Lung (tissue), 12 donors: ENCODE data around the gene TDRD1. TPM values are rescaled to one million over a fixed set of nuclear protein-coding genes. Genes with fewer than 3 reads are reported as not detected.

Source experiments
- ATAC-seq: fragments of 200-7000 bp; cut with Tn5 transposase; one replicate; pipeline ENCODE4 v1.9.1; 2020; ENCODE audit warnings: moderate number of reproducible peaks; ENCODE audit not compliant: insufficient read depth, low FRiP score
- DNase-seq, 3 donors: peaks; one replicate each; pipeline ENCODE4 v3.0.0-alpha.2; 2013 to 2017
- H3K27ac ChIP-seq, 2 donors: one replicate each; pipeline ENCODE4 v1.5.1; 2013; ENCODE audit warnings: mild to moderate bottlenecking in 2 of 2, moderate library complexity in 2 of 2, control low read depth in 1 of 2, inconsistent platforms in 1 of 2, low read depth in 1 of 2, low read length in 1 of 2
- H3K27me3 ChIP-seq, 3 donors: one replicate each; pipeline ENCODE4 v1.5.1; 2013; ENCODE audit warnings: low read length in 2 of 3; ENCODE audit not compliant: control insufficient read depth in 3 of 3, insufficient read depth in 3 of 3
- H3K36me3 ChIP-seq, 4 donors: one replicate each; pipeline ENCODE4 v1.5.1; 2013; ENCODE audit warnings: low read length in 4 of 4, mild to moderate bottlenecking in 1 of 4, moderate library complexity in 1 of 4; ENCODE audit not compliant: control insufficient read depth in 4 of 4, insufficient read depth in 4 of 4
- H3K4me1 ChIP-seq, 5 donors: one replicate each; pipeline ENCODE4 v1.5.1; 2013; ENCODE audit warnings: low read length in 5 of 5, mild to moderate bottlenecking in 2 of 5, moderate library complexity in 1 of 5; ENCODE audit not compliant: control insufficient read depth in 5 of 5, insufficient read depth in 5 of 5
- H3K4me3 ChIP-seq: one replicate; pipeline ENCODE4 v1.5.1; 2013; ENCODE audit warnings: mild to moderate bottlenecking, control low read depth, moderate library complexity
- H3K9ac ChIP-seq, 2 donors: one replicate each; pipeline ENCODE4 v1.5.1; 2013; ENCODE audit warnings: low read length in 2 of 2, control low read depth in 1 of 2; ENCODE audit not compliant: insufficient read depth in 1 of 2
- H3K9me3 ChIP-seq, 4 donors: one replicate each; pipeline ENCODE4 v1.5.1; 2013; ENCODE audit warnings: low read length in 3 of 4, mild to moderate bottlenecking in 1 of 4, moderate library complexity in 1 of 4; ENCODE audit not compliant: control insufficient read depth in 4 of 4, insufficient read depth in 3 of 4
- CTCF ChIP-seq: IDR thresholded peaks from 2 replicates; pipeline ENCODE4 v1.5.1; 2012; ENCODE audit warnings: mild to moderate bottlenecking; ENCODE audit errors: control extremely low read depth, extremely low read depth
- WGBS, 2 donors: extraction: QIAGEN DNeasy Blood & Tissue Kit; methylation state at CpG; one replicate each; pipeline ENCODE4 v1.1.7; 2013; 5-methylcytosine and 5-hydroxymethylcytosine counted together
- polyA plus RNA-seq, 2 donors: library from polyadenylated mRNA; stranded (reverse); fragments of 200-250 nt; gene quantifications; one replicate each; pipeline ENCODE4 v1.2.1, GENCODE V29; 2013
- total RNA-seq, 2 donors: library from RNA; depleted of rRNA in 1 of 2; stranded (reverse); fragments of >200 nt in 1 of 2; gene quantifications; one replicate each; pipeline ENCODE4 v1.2.1, GENCODE V29; 2014 to 2021
- donor health status: control.
- donor health status: control.
- donor health status: Bipolar disorder and iron deficiency.
- donor health status: healthy.
- donor health status: DM: yes; HTN: yes; CAD: no.

Gene TDRD1
- total and polyA plus RNA-seq, 4 donors = 0.05 to 0.37 (median 0.25) TPM; not detected in 1

DNA sequence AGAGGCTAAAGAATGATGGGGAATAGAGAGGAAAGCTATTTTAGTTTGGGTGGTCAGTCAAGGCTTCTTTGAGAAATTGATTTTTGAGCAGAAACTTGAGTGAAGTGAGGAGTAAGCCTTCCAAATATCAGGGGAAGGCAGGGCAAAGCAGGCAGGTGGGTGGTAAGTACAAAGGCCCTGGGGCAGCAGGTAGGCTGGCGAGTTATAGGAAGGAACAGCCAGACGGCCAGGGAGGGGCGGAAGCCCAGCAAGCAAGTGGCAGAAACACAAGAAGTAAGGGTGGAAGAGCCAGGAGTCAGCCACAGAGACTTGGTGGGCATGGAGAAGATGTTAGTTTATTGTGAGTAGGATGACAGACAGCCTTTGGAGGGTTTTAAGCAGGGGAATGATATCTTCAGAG lies 94.8 kb downstream of the TDRD1 start:
- WGBS, 2 donors = 75 to 95% methylated on average over 3 of the region's 3 CpGs
- DNase-seq = no peak
- peaks cover 0 to 2% (median 0%) of the 10 kb centered on the region in 4 donors for H3K36me3 ChIP-seq
- no peak overlapping the region for H3K9ac ChIP-seq
- H3K27ac ChIP-seq = no peak overlapping the region
- no peak for TF ChIP-seq CTCF
- no peak overlapping the region for H3K4me3 ChIP-seq
- H3K27me3 ChIP-seq = no peaks in the 10 kb centered on the region
- ATAC-seq = no peak
- no peaks in the 10 kb centered on the region for H3K9me3 ChIP-seq
- peaks cover 0 to 4% (median 0%) of the 10 kb centered on the region in 5 donors for H3K4me1 ChIP-seq

DNA sequence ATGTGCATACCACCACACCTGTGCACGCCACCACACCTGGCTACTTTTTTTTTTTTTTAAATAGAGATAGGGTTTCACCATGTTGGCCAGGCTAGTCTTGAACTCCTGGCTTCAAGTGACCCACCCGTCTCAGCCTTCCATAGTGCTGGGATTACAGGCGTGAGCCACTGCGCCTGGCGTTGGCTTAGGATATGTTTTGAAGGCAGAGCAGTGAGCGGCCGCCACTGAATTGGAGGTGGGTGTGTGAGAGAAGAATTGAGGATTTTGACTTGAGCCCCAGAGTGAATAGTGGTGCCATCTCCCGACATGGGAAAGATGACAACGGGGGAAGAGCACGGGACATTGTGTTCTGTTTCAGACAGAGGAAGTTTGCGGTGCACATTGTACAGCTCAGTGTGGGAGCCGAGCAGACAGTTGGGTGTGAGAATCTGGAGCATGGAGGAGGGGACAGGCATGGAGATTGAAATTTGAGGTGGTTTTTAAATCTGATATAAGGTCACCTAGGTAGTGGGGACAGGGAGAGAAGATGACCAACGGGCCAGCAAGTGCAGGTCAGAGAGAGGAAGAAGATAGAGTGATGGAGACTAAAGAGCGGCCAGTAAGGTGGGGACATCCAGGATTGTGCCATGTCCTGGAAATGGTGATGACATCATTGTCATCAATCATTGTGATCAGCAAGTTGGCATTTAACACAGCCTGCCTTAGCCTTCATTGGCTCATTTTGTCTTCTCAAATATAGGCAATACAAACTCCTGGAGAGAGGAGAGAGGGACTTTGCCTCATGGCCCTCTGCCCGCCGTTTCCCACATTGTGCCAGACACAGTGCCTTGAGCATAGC lies 95.7 kb downstream of the TDRD1 start:
- Histone ChIP-seq H3K27me3 (no peaks in the 10 kb centered on the region), H3K27ac (no peak overlapping the region), H3K4me3 (no peak overlapping the region), H3K9ac (no peak overlapping the region), H3K36me3 (peaks cover 0 to 2% (median 0%) of the 10 kb centered on the region in 4 donors), H3K4me1 (peaks cover 0 to 7% (median 0%) of the 10 kb centered on the region in 5 donors), H3K9me3 (no peaks in the 10 kb centered on the region)
- no peak for TF ChIP-seq CTCF
- WGBS, 2 donors = 91 to 92% methylated on average over 16 of the region's 16 CpGs
- DNase-seq (no peak), ATAC-seq (no peak)

DNA sequence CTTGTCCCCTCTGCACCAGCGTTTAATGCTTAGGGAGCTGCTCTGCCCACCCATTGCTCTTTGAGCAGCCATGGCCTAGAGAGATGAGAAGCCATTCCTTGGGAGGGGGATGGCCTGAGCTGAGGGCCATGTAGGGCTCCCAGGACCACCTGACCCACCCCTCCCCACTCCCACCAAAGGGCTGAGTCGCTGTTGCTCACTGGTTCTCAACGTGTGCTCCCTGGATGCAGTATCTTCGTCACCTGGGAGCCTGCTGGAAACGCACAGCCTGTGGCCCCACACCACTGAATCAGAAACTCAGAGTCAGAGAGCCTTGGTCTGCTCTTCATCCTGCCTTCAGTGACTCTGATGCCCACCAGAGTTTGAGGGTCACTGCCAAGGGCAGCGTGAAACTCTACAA lies 96.9 kb downstream of the TDRD1 start:
- 93 to 94% methylated on average over 6 of the region's 6 CpGs for WGBS, 2 donors
- Histone ChIP-seq H3K4me1 (peaks cover 0 to 7% (median 0%) of the 10 kb centered on the region in 5 donors), H3K27me3 (no peaks in the 10 kb centered on the region), H3K36me3 (peaks cover 0 to 2% (median 0%) of the 10 kb centered on the region in 4 donors), H3K27ac (no peak overlapping the region), H3K9ac (no peak overlapping the region), H3K9me3 (no peaks in the 10 kb centered on the region), H3K4me3 (no peak overlapping the region)
- TF ChIP-seq CTCF = no peak
- DNase-seq (no peak), ATAC-seq (no peak)
